H9 (cell line): Measurements from ENCODE around the gene CCDC182. TPM values are rescaled to one million over a fixed set of nuclear protein-coding genes. Genes with fewer than 3 reads are reported as not detected.

ENCODE experiments used
- DNase-seq: peaks from one replicate; pipeline ENCODE4 v3.0.0-alpha.2; 2017
- H2AFZ ChIP-seq: one replicate; pipeline ENCODE4 v1.6.1; 2013; ENCODE audit warnings: mild to moderate bottlenecking, low read length, control low read depth, moderate library complexity
- H2AK5ac ChIP-seq: 2 replicates; pipeline ENCODE4 v1.6.1; 2013; ENCODE audit warnings: low read length, control low read depth, mixed read lengths; ENCODE audit not compliant: insufficient read length
- H2BK120ac ChIP-seq: one replicate; pipeline ENCODE4 v1.6.1; 2013; ENCODE audit warnings: low read depth, mild to moderate bottlenecking, low read length, control low read depth, inconsistent platforms; ENCODE audit not compliant: poor library complexity, severe bottlenecking
- H2BK12ac ChIP-seq: 2 replicates; pipeline ENCODE4 v1.6.1; 2013; ENCODE audit warnings: low read length, control low read depth, mixed read lengths, low read depth; ENCODE audit not compliant: insufficient read length
- H2BK15ac ChIP-seq: 2 replicates; pipeline ENCODE4 v1.6.1; 2013; ENCODE audit warnings: low read depth, low read length, control low read depth
- H2BK20ac ChIP-seq: one replicate; pipeline ENCODE4 v1.6.1; 2013; ENCODE audit warnings: low read depth, mild to moderate bottlenecking, low read length, control low read depth, inconsistent platforms; ENCODE audit not compliant: poor library complexity, severe bottlenecking
- H2BK5ac ChIP-seq: 2 replicates; pipeline ENCODE4 v1.6.1; 2013; ENCODE audit warnings: low read length, control low read depth, mixed read lengths; ENCODE audit not compliant: insufficient read length
- H3K14ac ChIP-seq: 2 replicates; pipeline ENCODE4 v1.6.1; 2013; ENCODE audit warnings: low read length, control low read depth; ENCODE audit not compliant: insufficient read depth
- H3K18ac ChIP-seq: 2 replicates; pipeline ENCODE4 v1.6.1; 2013; ENCODE audit warnings: low read depth, mild to moderate bottlenecking, mixed read lengths, low read length, control low read depth; ENCODE audit not compliant: insufficient read length
- H3K23ac ChIP-seq: 2 replicates; pipeline ENCODE4 v1.6.1; 2013; ENCODE audit warnings: low read length, control low read depth, mixed read lengths, low read depth; ENCODE audit not compliant: insufficient read length
- H3K23me2 ChIP-seq: 2 replicates; pipeline ENCODE4 v1.6.1; 2013; ENCODE audit warnings: low read depth, mild to moderate bottlenecking, mixed read lengths, low read length, control low read depth; ENCODE audit not compliant: insufficient read length, poor library complexity, severe bottlenecking
- H3K27ac ChIP-seq: 2 replicates; pipeline ENCODE4 v1.5.1; 2013; ENCODE audit warnings: low read length, control low read depth, mixed read lengths, low read depth; ENCODE audit not compliant: insufficient read length
- H3K27me3 ChIP-seq: 2 replicates; pipeline ENCODE4 v1.6.1; 2013; ENCODE audit warnings: low read length, control low read depth, inconsistent platforms; ENCODE audit not compliant: insufficient read depth
- H3K4ac ChIP-seq: 2 replicates; pipeline ENCODE4 v1.6.1; 2013; ENCODE audit warnings: low read depth, mild to moderate bottlenecking, control low read depth, inconsistent platforms, low read length, moderate library complexity
- H3K4me1 ChIP-seq: 2 replicates; pipeline ENCODE4 v1.6.1; 2013; ENCODE audit warnings: low read length, control low read depth, inconsistent platforms; ENCODE audit not compliant: insufficient read depth
- H3K4me2 ChIP-seq: 2 replicates; pipeline ENCODE4 v1.6.1; 2013; ENCODE audit warnings: low read length, control low read depth, mixed read lengths; ENCODE audit not compliant: insufficient read length, insufficient read depth
- H3K56ac ChIP-seq: 2 replicates; pipeline ENCODE4 v1.6.1; 2013; ENCODE audit warnings: low read depth, mild to moderate bottlenecking, mixed read lengths, low read length, control low read depth; ENCODE audit not compliant: insufficient read length
- H3K79me1 ChIP-seq: 2 replicates; pipeline ENCODE4 v1.6.1; 2013; ENCODE audit warnings: low read depth, mild to moderate bottlenecking, moderate library complexity, low read length, control low read depth, inconsistent platforms; ENCODE audit not compliant: insufficient read depth, poor library complexity, severe bottlenecking
- H3K79me2 ChIP-seq: 2 replicates; pipeline ENCODE4 v1.6.1; 2013; ENCODE audit warnings: low read length, control low read depth, inconsistent platforms; ENCODE audit not compliant: insufficient read depth
- H3K9ac ChIP-seq: 2 replicates; pipeline ENCODE4 v1.6.1; 2013; ENCODE audit warnings: low read length, control low read depth, mixed read lengths; ENCODE audit not compliant: insufficient read length; ENCODE audit errors: extremely low read depth
- H3K9me3 ChIP-seq: one replicate; pipeline ENCODE4 v1.6.1; 2013; ENCODE audit warnings: low read depth, low read length, inconsistent platforms; ENCODE audit not compliant: control insufficient read depth
- H3T11ph ChIP-seq: one replicate; pipeline ENCODE4 v1.6.1; 2013; ENCODE audit warnings: mild to moderate bottlenecking, low read length, control low read depth, inconsistent platforms
- H4K20me1 ChIP-seq: one replicate; pipeline ENCODE4 v1.6.1; 2013; ENCODE audit not compliant: control insufficient read depth, insufficient read length, insufficient read depth
- H4K5ac ChIP-seq: 2 replicates; pipeline ENCODE4 v1.6.1; 2013; ENCODE audit warnings: low read depth, mild to moderate bottlenecking, mixed read lengths, low read length, control low read depth; ENCODE audit not compliant: insufficient read length
- H4K8ac ChIP-seq: replicated peaks from 2 replicates; pipeline ENCODE4 v1.6.1; 2013; ENCODE audit warnings: low read length, control low read depth, mixed read lengths, low read depth; ENCODE audit not compliant: insufficient read length
- H4K91ac ChIP-seq: 2 replicates; pipeline ENCODE4 v1.6.1; 2013; ENCODE audit warnings: low read depth, mild to moderate bottlenecking, moderate library complexity, mixed read lengths, low read length, control low read depth; ENCODE audit not compliant: insufficient read length
- H3K27ac Mint-ChIP-seq, 3 experiments: 2 replicates in 2 of 3; 3 replicates in 1 of 3; pipeline ENCODE4 v1.8.0; 2020 to 2021; ENCODE audit warnings: mixed read lengths in 3 of 3, mild to moderate bottlenecking in 1 of 3, moderate library complexity in 1 of 3
- H3K27me3 Mint-ChIP-seq: 2 replicates; pipeline ENCODE4 v1.8.0; 2021; ENCODE audit warnings: low read depth, mild to moderate bottlenecking, moderate library complexity, mixed read lengths
- H3K36me3 Mint-ChIP-seq, 3 experiments: 2 replicates in 2 of 3; 3 replicates in 1 of 3; pipeline ENCODE4 v1.8.0; 2020 to 2021; ENCODE audit warnings: low read depth in 3 of 3, mixed read lengths in 3 of 3; ENCODE audit not compliant: insufficient read depth in 1 of 3
- H3K4me1 Mint-ChIP-seq, 2 experiments: 2 replicates each; pipeline ENCODE4 v1.8.0; 2020; ENCODE audit warnings: mixed read lengths in 2 of 2
- H3K4me3 Mint-ChIP-seq, 2 experiments: 2 replicates in 1 of 2; 3 replicates in 1 of 2; pipeline ENCODE4 v1.8.0; 2020 to 2021; ENCODE audit warnings: mild to moderate bottlenecking in 2 of 2, mixed read lengths in 2 of 2, moderate library complexity in 1 of 2
- H3K9me3 Mint-ChIP-seq, 2 experiments: 2 replicates in 1 of 2; 3 replicates in 1 of 2; pipeline ENCODE4 v1.8.0; 2020; ENCODE audit warnings: mild to moderate bottlenecking in 2 of 2, mixed read lengths in 2 of 2, moderate library complexity in 1 of 2
- WGBS: extraction: QIAGEN DNeasy Blood & Tissue Kit; methylation state at CpG from one replicate; pipeline ENCODE4 v1.1.7; 2013; ENCODE audit warnings: missing lambda C conversion rate, low lambda C conversion rate, mixed read lengths; ENCODE audit not compliant: insufficient read length; ENCODE audit errors: extremely low coverage; 5-methylcytosine and 5-hydroxymethylcytosine counted together
- total RNA-seq: library from RNA; stranded (reverse); gene quantifications from 2 replicates; pipeline ENCODE4 v1.2.1, GENCODE V29; 2021
- TF ChIP-seq, protein P1 (sequence below): fragments of 200-600 bp; sonication (generic); conservative IDR thresholded peaks from 3 replicates; pipeline ENCODE4 v1.8.0; 2021; ENCODE audit warnings: antibody characterized with exemption, mild to moderate bottlenecking

The CCDC182 gene
- total RNA-seq, 1 experiment from 2014 or later, result not detected

DNA sequence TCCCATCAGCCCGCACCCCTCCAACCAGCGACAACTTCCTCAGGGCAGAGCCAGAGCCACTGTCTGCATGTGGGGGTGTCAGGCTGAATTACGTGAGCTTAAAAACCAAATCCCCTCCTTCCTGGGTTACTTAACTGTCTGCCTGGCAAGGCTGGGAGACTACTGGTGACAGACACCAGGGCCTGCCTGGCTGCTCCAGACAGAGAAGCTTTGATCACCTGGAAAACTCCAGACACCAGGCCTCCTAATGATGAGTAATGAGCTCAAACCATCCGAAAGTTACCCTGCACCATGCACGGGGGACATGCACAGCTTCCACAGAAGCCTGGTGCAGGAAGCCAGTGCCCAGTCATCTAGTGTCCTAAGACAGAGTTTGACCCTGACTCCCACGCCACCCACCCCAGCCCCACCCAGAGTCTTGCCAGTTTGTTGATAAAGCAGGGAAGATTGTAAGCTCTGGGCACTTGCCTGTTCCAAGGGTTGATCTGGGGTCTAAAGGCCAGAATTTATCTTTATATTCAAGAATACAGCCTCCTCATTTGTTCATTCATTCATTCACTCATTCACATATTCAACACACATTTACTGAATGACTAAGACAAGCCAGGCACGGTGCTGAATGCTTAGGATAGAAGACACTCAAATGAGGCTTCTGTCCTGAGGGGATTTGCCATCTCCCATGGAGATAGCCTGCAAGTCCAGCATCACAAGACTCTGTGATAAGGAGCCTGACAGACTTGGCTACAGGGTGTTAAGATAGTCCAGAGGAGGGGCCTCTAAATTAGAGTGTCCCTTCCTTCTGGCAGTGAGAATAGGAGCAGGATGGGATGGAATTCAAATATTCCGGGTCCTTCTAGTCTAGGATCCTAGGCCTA, 7.2 kb upstream of the CCDC182 start:
- Mint-ChIP-seq H3K27me3 (peaks cover 2% of the 10 kb centered on the region; the same call in 1 of the 2 replicates), H3K9me3 (no peaks in the 10 kb centered on the region), H3K4me1 (peaks cover 9 to 21% of the 10 kb centered on the region in 2 experiments; a peak in 3 of 4 replicates), H3K36me3 (no peaks in the 10 kb centered on the region), H3K4me3 (no peak overlapping the region), H3K27ac (peak overlapping the region in 1 of 3 experiments; percentile 40; a peak in 1 of 7 replicates)
- no peak for DNase-seq
- no peak overlapping the region for H4K8ac ChIP-seq
- H2BK12ac ChIP-seq, result no peak overlapping the region
- no peaks in the 10 kb centered on the region for H3K9me3 ChIP-seq
- no peaks in the 10 kb centered on the region for H3K27me3 ChIP-seq
- no peak overlapping the region for H3K56ac ChIP-seq
- no peak overlapping the region for H3T11ph ChIP-seq
- no peak overlapping the region for H2AFZ ChIP-seq
- no peak overlapping the region for H2BK20ac ChIP-seq
- H3K79me2 ChIP-seq, result no peaks in the 10 kb centered on the region
- no peak overlapping the region for H3K23ac ChIP-seq
- no CpG with 5 or more reads among the region's 8 CpGs for WGBS
- TF ChIP-seq, protein P1, sequence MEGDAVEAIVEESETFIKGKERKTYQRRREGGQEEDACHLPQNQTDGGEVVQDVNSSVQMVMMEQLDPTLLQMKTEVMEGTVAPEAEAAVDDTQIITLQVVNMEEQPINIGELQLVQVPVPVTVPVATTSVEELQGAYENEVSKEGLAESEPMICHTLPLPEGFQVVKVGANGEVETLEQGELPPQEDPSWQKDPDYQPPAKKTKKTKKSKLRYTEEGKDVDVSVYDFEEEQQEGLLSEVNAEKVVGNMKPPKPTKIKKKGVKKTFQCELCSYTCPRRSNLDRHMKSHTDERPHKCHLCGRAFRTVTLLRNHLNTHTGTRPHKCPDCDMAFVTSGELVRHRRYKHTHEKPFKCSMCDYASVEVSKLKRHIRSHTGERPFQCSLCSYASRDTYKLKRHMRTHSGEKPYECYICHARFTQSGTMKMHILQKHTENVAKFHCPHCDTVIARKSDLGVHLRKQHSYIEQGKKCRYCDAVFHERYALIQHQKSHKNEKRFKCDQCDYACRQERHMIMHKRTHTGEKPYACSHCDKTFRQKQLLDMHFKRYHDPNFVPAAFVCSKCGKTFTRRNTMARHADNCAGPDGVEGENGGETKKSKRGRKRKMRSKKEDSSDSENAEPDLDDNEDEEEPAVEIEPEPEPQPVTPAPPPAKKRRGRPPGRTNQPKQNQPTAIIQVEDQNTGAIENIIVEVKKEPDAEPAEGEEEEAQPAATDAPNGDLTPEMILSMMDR, result no peak
- no peak overlapping the region for H4K91ac ChIP-seq
- H2BK5ac ChIP-seq, result no peak overlapping the region
- H4K20me1 ChIP-seq, result no peaks in the 10 kb centered on the region
- H3K79me1 ChIP-seq, result no peaks in the 10 kb centered on the region
- no peak overlapping the region for H4K5ac ChIP-seq
- no peaks in the 10 kb centered on the region for H3K4me1 ChIP-seq
- no peak overlapping the region for H3K4me2 ChIP-seq
- H3K23me2 ChIP-seq, result no peaks in the 10 kb centered on the region
- H2AK5ac ChIP-seq, result no peak overlapping the region
- no peak overlapping the region for H2BK120ac ChIP-seq
- H3K4ac ChIP-seq, result no peak overlapping the region
- H3K27ac ChIP-seq, result no peak overlapping the region
- H3K18ac ChIP-seq, result no peak overlapping the region
- H3K14ac ChIP-seq, result no peak overlapping the region
- H3K9ac ChIP-seq, result no peak overlapping the region
- H2BK15ac ChIP-seq, result no peak overlapping the region
